Measurements from ENCODE around the gene EXD2.

- no peak for TF ChIP-seq CTCF (IDR thresholded peaks at IDR 0.05 in 4 of 5, conservative IDR thresholded peaks at IDR 0.05 in 1 of 5)
- TF ChIP-seq POLR2A (IDR thresholded peaks at IDR 0.05): no peak
Observed at GRCh38 chr14:69156224-69156623, 35.1 kb upstream of the EXD2 start.
